ENCODE results near the gene KLRC4.
"Not testable (repeated sequence)": the region's sequence is repeated elsewhere in the genome, so short reads cannot be mapped to it uniquely, and the experiment has no call there.

Gene KLRC4

DNA sequence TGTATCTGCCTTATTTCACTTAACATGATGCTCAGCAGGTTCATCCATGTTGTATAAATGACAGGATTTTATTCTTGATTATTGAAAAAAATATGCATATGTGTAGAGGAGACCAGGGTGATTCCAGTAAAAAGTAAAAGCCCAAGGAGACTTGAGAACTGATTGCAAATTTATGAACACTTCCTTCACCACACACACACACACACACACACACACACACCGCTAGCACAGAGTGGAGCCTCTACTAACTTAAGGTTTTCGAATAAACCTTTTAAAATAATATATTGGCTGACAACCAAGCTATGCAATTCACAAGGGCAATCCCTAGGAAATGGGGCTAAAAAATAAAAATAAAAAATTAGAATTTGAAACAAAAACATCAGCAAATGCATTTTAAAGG is 11.4 kb downstream of the KLRC4 start:
- no peaks in the 10 kb centered on the region for H3K79me2 ChIP-seq (ENCODE audit: low read length)
- H3K27ac ChIP-seq (ENCODE audit: low read length): no peak overlapping the region
- no peaks in the 10 kb centered on the region for H3K27me3 ChIP-seq (ENCODE audit: low read depth, low read length)
- TF ChIP-seq EZH2phosphoT487 (IDR thresholded peaks at IDR 0.05; ENCODE audit: low read depth): no peak
- TF ChIP-seq, protein P1, sequence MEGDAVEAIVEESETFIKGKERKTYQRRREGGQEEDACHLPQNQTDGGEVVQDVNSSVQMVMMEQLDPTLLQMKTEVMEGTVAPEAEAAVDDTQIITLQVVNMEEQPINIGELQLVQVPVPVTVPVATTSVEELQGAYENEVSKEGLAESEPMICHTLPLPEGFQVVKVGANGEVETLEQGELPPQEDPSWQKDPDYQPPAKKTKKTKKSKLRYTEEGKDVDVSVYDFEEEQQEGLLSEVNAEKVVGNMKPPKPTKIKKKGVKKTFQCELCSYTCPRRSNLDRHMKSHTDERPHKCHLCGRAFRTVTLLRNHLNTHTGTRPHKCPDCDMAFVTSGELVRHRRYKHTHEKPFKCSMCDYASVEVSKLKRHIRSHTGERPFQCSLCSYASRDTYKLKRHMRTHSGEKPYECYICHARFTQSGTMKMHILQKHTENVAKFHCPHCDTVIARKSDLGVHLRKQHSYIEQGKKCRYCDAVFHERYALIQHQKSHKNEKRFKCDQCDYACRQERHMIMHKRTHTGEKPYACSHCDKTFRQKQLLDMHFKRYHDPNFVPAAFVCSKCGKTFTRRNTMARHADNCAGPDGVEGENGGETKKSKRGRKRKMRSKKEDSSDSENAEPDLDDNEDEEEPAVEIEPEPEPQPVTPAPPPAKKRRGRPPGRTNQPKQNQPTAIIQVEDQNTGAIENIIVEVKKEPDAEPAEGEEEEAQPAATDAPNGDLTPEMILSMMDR (IDR thresholded peaks at IDR 0.05; ENCODE audit: low read depth, low read length): no peak
- peaks cover 18% of the 10 kb centered on the region; the same call in 1 of the 2 replicates for H3K9me3 ChIP-seq (ENCODE audit: insufficient read depth, low read length)
- H3K4me2 ChIP-seq (ENCODE audit: low read length): no peak overlapping the region
- no peak overlapping the region for H2AFZ ChIP-seq (ENCODE audit: low read depth, low read length)
- H3K9ac ChIP-seq (ENCODE audit: low read length): no peak overlapping the region
- peaks cover 37% of the 10 kb centered on the region for H3K4me1 ChIP-seq (ENCODE audit: low read length)
- no peaks in the 10 kb centered on the region for H3K36me3 ChIP-seq (replicated peaks; ENCODE audit: low read depth, low read length)
- H3K4me3 ChIP-seq (ENCODE audit: low read length): no peak overlapping the region
- no peaks in the 10 kb centered on the region for H4K20me1 ChIP-seq (ENCODE audit: insufficient read depth, low read length)

DNA sequence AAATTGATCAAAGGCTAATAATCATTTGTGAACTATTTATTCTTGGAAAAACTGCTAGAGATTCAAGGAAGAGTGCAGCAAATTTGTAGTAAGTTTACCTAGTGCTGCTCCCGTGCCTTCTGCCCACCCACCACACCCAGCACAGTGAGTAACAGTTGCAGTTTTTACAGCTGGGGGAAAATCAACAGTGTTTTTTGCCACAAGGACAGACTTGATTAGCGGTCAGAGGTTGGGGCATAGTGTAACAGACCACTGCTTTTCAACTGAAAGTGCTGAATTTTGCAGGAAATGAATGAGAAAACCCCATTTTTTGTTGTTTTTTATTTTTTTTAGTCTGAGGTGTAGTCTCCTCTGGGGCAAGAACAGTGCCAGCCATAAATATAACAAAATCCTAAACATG is 12.3 kb downstream of the KLRC4 start:
- no peaks in the 10 kb centered on the region for H3K79me2 ChIP-seq (ENCODE audit: low read length)
- TF ChIP-seq, protein P1 (IDR thresholded peaks at IDR 0.05; ENCODE audit: low read depth, low read length): no peak
- no peak for TF ChIP-seq EZH2phosphoT487 (IDR thresholded peaks at IDR 0.05; ENCODE audit: low read depth)
- peaks cover 18% of the 10 kb centered on the region; the same call in 1 of the 2 replicates for H3K9me3 ChIP-seq (ENCODE audit: insufficient read depth, low read length)
- no peak overlapping the region for H3K4me2 ChIP-seq (ENCODE audit: low read length)
- H3K36me3 ChIP-seq (replicated peaks; ENCODE audit: low read depth, low read length): no peaks in the 10 kb centered on the region
- no peak overlapping the region for H3K4me3 ChIP-seq (ENCODE audit: low read length)
- H4K20me1 ChIP-seq (ENCODE audit: insufficient read depth, low read length): no peaks in the 10 kb centered on the region
- H3K4me1 ChIP-seq (ENCODE audit: low read length): peaks cover 46% of the 10 kb centered on the region
- no peaks in the 10 kb centered on the region for H3K27me3 ChIP-seq (ENCODE audit: low read depth, low read length)
- H3K27ac ChIP-seq (ENCODE audit: low read length): no peak overlapping the region
- no peak overlapping the region for H3K9ac ChIP-seq (ENCODE audit: low read length)
- no peak overlapping the region for H2AFZ ChIP-seq (ENCODE audit: low read depth, low read length)

DNA sequence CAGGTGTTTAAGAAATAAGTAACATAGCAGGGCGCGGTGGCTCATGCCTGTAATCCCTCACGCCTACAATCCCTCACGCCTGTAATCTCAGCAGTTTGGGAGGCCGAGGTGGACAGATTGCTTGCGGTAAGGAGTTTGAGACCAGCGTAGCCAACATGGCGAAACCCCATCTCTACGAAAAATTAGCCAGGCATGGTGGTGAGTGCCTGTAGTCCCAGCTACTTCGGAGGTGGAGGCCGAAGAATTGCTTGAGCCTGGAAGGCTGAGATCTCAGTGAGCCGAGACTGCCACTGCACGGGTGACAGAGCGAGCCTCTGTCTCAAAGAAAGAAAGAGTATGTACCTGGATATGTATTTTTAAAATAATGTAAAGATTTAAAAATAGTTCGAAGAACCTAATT is 13.4 kb downstream of the KLRC4 start:
- H3K36me3 ChIP-seq (replicated peaks; ENCODE audit: low read depth, low read length); H3K27ac ChIP-seq (ENCODE audit: low read length); H4K20me1 ChIP-seq (ENCODE audit: insufficient read depth, low read length); H3K27me3 ChIP-seq (ENCODE audit: low read depth, low read length); H3K4me2 ChIP-seq (ENCODE audit: low read length); H3K9ac ChIP-seq (ENCODE audit: low read length); H3K4me3 ChIP-seq (ENCODE audit: low read length); H3K79me2 ChIP-seq (ENCODE audit: low read length); H2AFZ ChIP-seq (ENCODE audit: low read depth, low read length): not testable (repeated sequence)
- Histone ChIP-seq H3K9me3 (ENCODE audit: insufficient read depth, low read length) (peaks cover 18% of the 10 kb centered on the region; the same call in 1 of the 2 replicates), H3K4me1 (ENCODE audit: low read length) (peaks cover 54% of the 10 kb centered on the region)

DNA sequence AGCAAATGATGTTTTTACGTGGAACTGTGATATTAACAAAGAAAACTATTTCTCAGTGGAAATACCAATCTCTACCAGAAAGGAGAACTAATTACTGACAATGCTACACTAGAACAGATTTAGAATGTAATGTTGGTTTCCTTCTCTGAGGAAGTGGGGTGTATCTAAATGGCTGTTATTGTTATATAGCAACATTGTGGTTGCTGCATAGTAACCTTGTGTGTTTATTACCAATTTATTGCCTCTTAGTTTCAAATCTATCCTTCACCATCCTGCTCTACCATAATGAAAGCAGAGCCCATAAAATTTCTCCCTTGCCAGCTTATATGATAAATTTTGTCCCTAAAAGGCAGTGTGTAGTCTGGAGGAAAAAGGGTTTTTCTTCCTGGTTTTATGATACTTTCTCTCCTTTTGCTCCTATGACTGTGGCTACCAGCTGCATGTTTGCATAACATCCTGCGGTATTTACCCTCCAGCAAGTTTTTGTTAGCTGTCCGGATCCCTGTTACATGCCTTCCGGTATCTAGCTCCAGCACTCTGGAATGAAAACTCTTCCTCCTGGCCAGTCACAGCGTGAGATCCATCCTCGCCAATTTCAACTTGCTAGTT is 14.1 kb downstream of the KLRC4 start:
- Histone ChIP-seq H3K4me1 (ENCODE audit: low read length) (peaks cover 47% of the 10 kb centered on the region), H3K27me3 (ENCODE audit: low read depth, low read length) (no peaks in the 10 kb centered on the region), H3K79me2 (ENCODE audit: low read length) (no peaks in the 10 kb centered on the region), H3K9ac (ENCODE audit: low read length) (peak overlapping the region; percentile 42; the same call in 1 of the 2 replicates), H4K20me1 (ENCODE audit: insufficient read depth, low read length) (no peaks in the 10 kb centered on the region), H3K36me3 (replicated peaks; ENCODE audit: low read depth, low read length) (no peaks in the 10 kb centered on the region), H3K27ac (ENCODE audit: low read length) (peak overlapping the region; percentile 84), H3K4me2 (ENCODE audit: low read length) (peak overlapping the region; percentile 60), H3K9me3 (ENCODE audit: insufficient read depth, low read length) (peaks cover 18% of the 10 kb centered on the region; the same call in 1 of the 2 replicates), H2AFZ (ENCODE audit: low read depth, low read length) (peak overlapping the region; percentile 33; the same call in 1 of the 2 replicates), H3K4me3 (ENCODE audit: low read length) (peak overlapping the region; percentile 39)
- TF ChIP-seq EZH2phosphoT487 (IDR thresholded peaks at IDR 0.05; ENCODE audit: low read depth): no peak
- TF ChIP-seq, protein P1 (IDR thresholded peaks at IDR 0.05; ENCODE audit: low read depth, low read length): no peak

DNA sequence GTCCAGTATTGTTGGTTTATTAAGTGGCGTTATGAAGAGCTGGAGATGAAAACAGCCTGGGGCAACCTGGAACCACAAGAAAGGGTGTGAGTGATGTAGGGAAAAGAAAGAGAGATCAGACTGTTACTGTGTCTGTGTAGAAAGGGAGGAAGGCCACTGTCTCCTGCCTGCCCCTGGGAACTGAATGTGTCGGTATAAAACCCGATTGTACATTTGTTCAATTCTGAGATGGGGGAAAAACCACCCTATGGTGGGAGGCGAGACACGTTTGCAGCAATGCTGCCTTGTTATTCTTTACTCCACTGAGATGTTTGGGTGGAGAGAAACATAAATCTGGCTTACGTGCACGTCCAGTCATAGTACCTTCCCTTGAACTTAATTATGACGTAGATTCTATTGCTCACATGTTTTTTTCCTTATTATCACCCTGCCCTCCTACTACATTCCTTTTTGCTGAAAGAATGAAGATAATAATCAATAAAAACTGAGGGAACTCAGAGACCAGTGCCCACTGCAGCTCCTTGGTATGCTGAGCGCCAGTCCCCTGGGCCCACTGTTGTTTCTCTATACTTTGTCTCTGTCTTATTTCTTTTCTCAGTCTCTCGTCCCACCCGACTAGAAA is 14.9 kb downstream of the KLRC4 start:
- not testable (repeated sequence) for H4K20me1 ChIP-seq (ENCODE audit: insufficient read depth, low read length); H3K4me3 ChIP-seq (ENCODE audit: low read length); H3K79me2 ChIP-seq (ENCODE audit: low read length); H3K36me3 ChIP-seq (replicated peaks; ENCODE audit: low read depth, low read length); H3K27me3 ChIP-seq (ENCODE audit: low read depth, low read length)
- Histone ChIP-seq H2AFZ (ENCODE audit: low read depth, low read length) (0 out of 2 replicates have a peak overlapping the region, but pooled peaks have one; percentile 33), H3K4me1 (ENCODE audit: low read length) (peaks cover 44% of the 10 kb centered on the region), H3K9ac (ENCODE audit: low read length) (peak overlapping the region; percentile 42; the same call in 1 of the 2 replicates), H3K4me2 (ENCODE audit: low read length) (peak overlapping the region; percentile 60), H3K9me3 (ENCODE audit: insufficient read depth, low read length) (peaks cover 13% of the 10 kb centered on the region; the same call in 1 of the 2 replicates), H3K27ac (ENCODE audit: low read length) (peak overlapping the region; percentile 84)

Measured in OCI-LY3 (cell line).